IMR-90 (cell line): Measurements from ENCODE around the gene FOXO1. TPM values are rescaled to one million over a fixed set of nuclear protein-coding genes. Genes with fewer than 3 reads are reported as not detected.

Source experiments
- ATAC-seq: fragments of 200-7000 bp; cut with Tn5 transposase; 2 replicates; pipeline ENCODE4 v1.9.1; 2020; ENCODE audit warnings: low read depth, mild to moderate bottlenecking, moderate library complexity
- BruUV-seq: library from RNA; stranded (reverse); fragments of 400-500 nt; replicated peaks from 2 replicates; lab custom pipeline; 2021; lab: Mats Ljungman, UMichigan
- CTCF ChIA-PET: fragments of 300-600 bp; formaldehyde crosslinking; extraction: SDS; loops from one replicate; lab custom pipeline; 2021; ENCODE audit warnings: antibody characterized with exemption; lab: Yijun Ruan, JAX
- POLR2A ChIA-PET: fragments of 300-600 bp; sonication (Branson Sonifier 250); formaldehyde crosslinking; loops from one replicate; lab custom pipeline; 2022; ENCODE audit warnings: antibody characterized with exemption; ENCODE audit not compliant: unreplicated experiment; lab: Charles Lee
- DNase-seq: peaks from one replicate; pipeline ENCODE4 v3.0.0; 2013
- H2AFZ ChIP-seq: replicated peaks from 2 replicates; pipeline ENCODE3; 2013; ENCODE audit warnings: low read length, mild to moderate bottlenecking; ENCODE audit not compliant: poor library complexity
- H2AK5ac ChIP-seq: 2 replicates; pipeline ENCODE4 v1.6.1; 2013; ENCODE audit warnings: low read depth, low read length, inconsistent platforms
- H2AK9ac ChIP-seq: replicated peaks from 2 replicates; pipeline ENCODE3; 2013; ENCODE audit warnings: mild to moderate bottlenecking, low read depth, low read length, moderate library complexity; ENCODE audit not compliant: poor library complexity
- H2BK120ac ChIP-seq: 2 replicates; pipeline ENCODE4 v1.6.1; 2013; ENCODE audit warnings: low read depth, low read length, inconsistent platforms
- H2BK15ac ChIP-seq: 3 replicates; pipeline ENCODE4 v1.6.1; 2013; ENCODE audit warnings: low read depth, low read length, inconsistent platforms
- H2BK20ac ChIP-seq: 2 replicates; pipeline ENCODE4 v1.6.1; 2013; ENCODE audit warnings: low read depth, mild to moderate bottlenecking, inconsistent platforms, low read length, moderate library complexity
- H2BK5ac ChIP-seq: 2 replicates; pipeline ENCODE4 v1.6.1; 2013; ENCODE audit warnings: mild to moderate bottlenecking, low read depth, low read length, inconsistent platforms; ENCODE audit not compliant: poor library complexity, severe bottlenecking
- H3K14ac ChIP-seq: replicated peaks from 2 replicates; pipeline ENCODE4 v1.6.1; 2013; ENCODE audit warnings: low read depth, low read length, inconsistent platforms
- H3K18ac ChIP-seq: 2 replicates; pipeline ENCODE4 v1.6.1; 2013; ENCODE audit warnings: low read depth, low read length, control low read depth
- H3K23ac ChIP-seq: 2 replicates; pipeline ENCODE4 v1.6.1; 2013; ENCODE audit warnings: low read depth, low read length, inconsistent platforms
- H3K27ac ChIP-seq: 2 replicates; pipeline ENCODE4 v1.5.1; 2013; ENCODE audit warnings: mild to moderate bottlenecking, control low read depth, low read length; ENCODE audit not compliant: insufficient read depth
- H3K27me3 ChIP-seq: 2 replicates; pipeline ENCODE4 v1.6.1; 2013; ENCODE audit warnings: low read length; ENCODE audit not compliant: control insufficient read depth, insufficient read depth
- H3K36me3 ChIP-seq: 2 replicates; pipeline ENCODE4 v1.6.1; 2013; ENCODE audit warnings: low read length, mixed read lengths; ENCODE audit not compliant: control insufficient read depth, insufficient read depth
- H3K4ac ChIP-seq: 2 replicates; pipeline ENCODE4 v1.6.1; 2013; ENCODE audit warnings: low read depth, low read length, inconsistent platforms
- H3K4me1 ChIP-seq: 2 replicates; pipeline ENCODE4 v1.6.1; 2013; ENCODE audit warnings: low read length, mixed read lengths; ENCODE audit not compliant: control insufficient read depth, insufficient read depth
- H3K4me2 ChIP-seq: 2 replicates; pipeline ENCODE4 v1.6.1; 2013; ENCODE audit warnings: low read depth, mild to moderate bottlenecking, control low read depth, low read length, moderate library complexity
- H3K4me3 ChIP-seq: 2 replicates; pipeline ENCODE4 v1.5.1; 2013; ENCODE audit warnings: low read depth, mild to moderate bottlenecking, control low read depth, low read length, moderate library complexity; ENCODE audit not compliant: insufficient read depth
- H3K56ac ChIP-seq: 2 replicates; pipeline ENCODE4 v1.6.1; 2013; ENCODE audit warnings: low read length, inconsistent platforms; ENCODE audit not compliant: insufficient read depth; ENCODE audit errors: extremely low read depth
- H3K79me1 ChIP-seq, 2 experiments: 2 replicates each; pipeline ENCODE4 v1.6.1; 2013; ENCODE audit warnings: low read length in 2 of 2, inconsistent platforms in 1 of 2, low read depth in 1 of 2
- H3K9ac ChIP-seq: 2 replicates; pipeline ENCODE4 v1.6.1; 2013; ENCODE audit warnings: low read depth, low read length, control low read depth
- H3K9me1 ChIP-seq: 2 replicates; pipeline ENCODE4 v1.6.1; 2013; ENCODE audit warnings: low read length, inconsistent platforms; ENCODE audit not compliant: insufficient read depth
- H3K9me3 ChIP-seq: 2 replicates; pipeline ENCODE4 v1.6.1; 2013; ENCODE audit warnings: low read length; ENCODE audit not compliant: control insufficient read depth, insufficient read depth
- H4K20me1 ChIP-seq: 2 replicates; pipeline ENCODE4 v1.6.1; 2013; ENCODE audit warnings: low read length, inconsistent platforms; ENCODE audit not compliant: insufficient read depth
- H4K5ac ChIP-seq: 2 replicates; pipeline ENCODE4 v1.6.1; 2013; ENCODE audit warnings: mild to moderate bottlenecking, low read depth, low read length, control low read depth
- H4K8ac ChIP-seq, 2 experiments: 2 replicates each; pipeline ENCODE4 v1.6.1; 2013; ENCODE audit warnings: low read depth in 2 of 2, low read length in 2 of 2, control low read depth in 1 of 2, inconsistent platforms in 1 of 2
- H4K91ac ChIP-seq: 2 replicates; pipeline ENCODE4 v1.6.1; 2013; ENCODE audit warnings: low read depth, low read length, inconsistent platforms; ENCODE audit not compliant: insufficient read depth
- MXI1 ChIP-seq: IDR thresholded peaks from 2 replicates; pipeline ENCODE4 v1.6.1; 2012; ENCODE audit warnings: low read depth, mild to moderate bottlenecking, low read length, moderate library complexity, borderline replicate concordance
- WGBS, 2 experiments: methylation state at CpG; one replicate each; pipeline versions ENCODE4 v1.1.5 to v1.1.7; 2013; ENCODE audit warnings: missing lambda C conversion rate in 2 of 2; ENCODE audit not compliant: insufficient read length in 1 of 2; ENCODE audit errors: extremely low coverage in 2 of 2; 5-methylcytosine and 5-hydroxymethylcytosine counted together
- dilution Hi-C: fragments of 300-500 bp; cut with HindIII; formaldehyde crosslinking; loops from one replicate; pipeline ENCODE4 v1.14.3; 2018; ENCODE audit warnings: low sequenced_read_pairs; ENCODE audit not compliant: unreplicated experiment
- in situ Hi-C: fragments of 300-500 bp; cut with MboI; formaldehyde crosslinking; loops from 3 replicates; pipeline ENCODE4 v1.14.3; 2019; ENCODE audit warnings: low sequenced_read_pairs, inconsistent platforms, mixed read lengths
- intact Hi-C: fragments of 100-400 bp; cut with micrococcal nuclease; formaldehyde crosslinking; loops from 2 replicates; pipeline ENCODE4 v1.10.0; 2022
- polyA plus RNA-seq, 3 experiments: library from polyadenylated mRNA; depleted of rRNA; stranded (reverse); fragments of >200 nt; gene quantifications; 2 replicates each; pipeline ENCODE4 v1.2.3, GENCODE V29; 2012; ENCODE audit warnings: low replicate concordance in 1 of 3
- total RNA-seq: library from RNA; depleted of rRNA; stranded (reverse); fragments of >200 nt; gene quantifications from 2 replicates; pipeline ENCODE4 v1.2.3, GENCODE V29; 2012

The FOXO1 gene
- total and polyA plus RNA-seq, 2 of the 4 experiments (the other 2 are of a cell fraction), result 0.12 to 0.18 TPM

DNA sequence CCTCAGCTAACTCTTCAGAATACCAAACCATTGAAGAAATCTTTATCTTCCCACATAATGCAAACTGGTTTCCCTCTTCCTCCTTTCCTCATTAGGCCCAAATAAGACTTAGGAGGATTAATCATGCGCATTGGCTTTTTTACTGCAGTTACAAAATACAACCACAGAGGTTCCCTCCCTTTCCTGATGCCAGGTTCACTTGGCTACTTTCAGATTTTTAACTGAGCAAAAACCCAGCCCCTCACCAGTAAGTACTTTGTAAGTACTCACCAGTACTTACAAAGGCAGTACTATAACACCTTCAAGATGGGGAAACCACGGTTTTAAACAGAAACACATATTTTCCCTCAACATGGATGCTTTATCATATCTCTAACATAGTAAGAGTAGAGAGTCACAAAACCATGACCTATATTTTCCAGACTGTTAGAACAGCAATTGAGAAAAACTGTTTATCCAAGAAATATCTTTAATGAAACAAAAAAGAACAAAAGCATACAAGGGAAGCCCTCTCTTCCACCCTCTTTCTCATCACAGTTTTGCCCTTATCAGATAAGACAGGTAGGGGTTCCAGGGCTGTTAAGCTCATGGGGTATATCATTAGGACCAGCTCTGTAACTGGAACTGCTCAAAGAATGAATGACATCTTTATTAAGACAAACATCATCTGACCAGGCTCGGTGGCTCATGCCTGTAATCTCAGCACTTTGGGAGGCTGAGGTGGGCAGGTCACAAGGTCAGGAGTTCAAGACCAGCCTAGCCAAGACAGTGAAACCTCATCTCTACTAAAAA, 12.7 kb downstream of the FOXO1 start:
- intact Hi-C loops (no loop called here), in situ Hi-C loops (no loop called here), dilution Hi-C loops (no loop called here)
- no peak overlapping the region for H2BK5ac ChIP-seq
- no peak overlapping the region for H4K91ac ChIP-seq
- no peak overlapping the region for H3K27ac ChIP-seq
- no peak overlapping the region for H2BK20ac ChIP-seq
- H3K14ac ChIP-seq, result no peak overlapping the region
- no peak overlapping the region for H2AFZ ChIP-seq
- no CpG with 5 or more reads among the region's 3 CpGs for WGBS, 2 experiments
- H4K5ac ChIP-seq, result no peak overlapping the region
- ChIA-PET CTCF (no interaction called here), POLR2A (no interaction called here)
- no peaks in the 10 kb centered on the region for H3K36me3 ChIP-seq
- H3K79me1 ChIP-seq, result no peaks in the 10 kb centered on the region
- H2BK15ac ChIP-seq, result no peak overlapping the region
- BruUV-seq, result no TSS peak
- H3K9ac ChIP-seq, result no peak overlapping the region
- H3K4me3 ChIP-seq, result no peak overlapping the region
- no peak overlapping the region for H2AK9ac ChIP-seq
- no peaks in the 10 kb centered on the region for H3K9me3 ChIP-seq
- H4K20me1 ChIP-seq, result no peaks in the 10 kb centered on the region
- ATAC-seq (no peak), DNase-seq (no peak)
- H3K18ac ChIP-seq, result no peak overlapping the region
- H3K9me1 ChIP-seq, result no peaks in the 10 kb centered on the region
- H3K23ac ChIP-seq, result no peak overlapping the region
- H2BK120ac ChIP-seq, result no peak overlapping the region
- H3K27me3 ChIP-seq, result no peaks in the 10 kb centered on the region
- TF ChIP-seq MXI1, result no peak
- no peak overlapping the region for H3K56ac ChIP-seq
- H3K4ac ChIP-seq, result no peak overlapping the region
- no peak overlapping the region for H3K4me2 ChIP-seq
- H2AK5ac ChIP-seq, result no peak overlapping the region
- no peak overlapping the region for H4K8ac ChIP-seq
- no peaks in the 10 kb centered on the region for H3K4me1 ChIP-seq
